22Rv1 (cell line): ENCODE data around the gene ANAPC4.

Source experiments
- CTCF ChIP-seq: fragments of 450-650 bp; IDR thresholded peaks from 2 replicates; pipeline ENCODE4 v1.5.1; 2017; ENCODE audit warnings: mild to moderate bottlenecking
- ZFX ChIP-seq: fragments of 450-650 bp; IDR thresholded peaks from 2 replicates; pipeline ENCODE4 v1.6.1; 2017; ENCODE audit warnings: antibody characterized with exemption, borderline replicate concordance

DNA sequence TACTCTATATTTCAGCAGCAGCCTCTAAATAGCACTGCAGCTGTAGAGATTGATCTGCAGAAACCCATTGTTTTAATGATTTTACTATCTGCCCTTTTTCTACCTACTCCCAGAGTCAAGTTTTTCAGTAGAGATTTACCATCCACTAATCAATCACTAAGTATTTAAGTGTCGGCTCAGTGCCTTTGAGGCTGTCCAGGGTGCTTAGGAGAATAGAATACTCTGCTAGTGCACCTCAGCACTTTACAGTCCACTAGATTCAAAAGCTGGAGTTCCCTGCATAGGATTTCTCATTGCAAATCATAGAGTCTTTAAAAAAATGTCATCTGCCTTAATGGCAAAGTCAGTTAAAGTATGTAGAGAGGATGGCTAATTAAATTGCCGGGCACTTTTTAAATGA, 29.6 kb upstream of the ANAPC4 start:
- TF ChIP-seq ZFX (no peak), CTCF (no peak)
